ENCODE results near the gene INPP5K.
A peak's percentile ranks its signal among the peaks of the same experiment; 100 is the strongest.

The INPP5K gene

DNA sequence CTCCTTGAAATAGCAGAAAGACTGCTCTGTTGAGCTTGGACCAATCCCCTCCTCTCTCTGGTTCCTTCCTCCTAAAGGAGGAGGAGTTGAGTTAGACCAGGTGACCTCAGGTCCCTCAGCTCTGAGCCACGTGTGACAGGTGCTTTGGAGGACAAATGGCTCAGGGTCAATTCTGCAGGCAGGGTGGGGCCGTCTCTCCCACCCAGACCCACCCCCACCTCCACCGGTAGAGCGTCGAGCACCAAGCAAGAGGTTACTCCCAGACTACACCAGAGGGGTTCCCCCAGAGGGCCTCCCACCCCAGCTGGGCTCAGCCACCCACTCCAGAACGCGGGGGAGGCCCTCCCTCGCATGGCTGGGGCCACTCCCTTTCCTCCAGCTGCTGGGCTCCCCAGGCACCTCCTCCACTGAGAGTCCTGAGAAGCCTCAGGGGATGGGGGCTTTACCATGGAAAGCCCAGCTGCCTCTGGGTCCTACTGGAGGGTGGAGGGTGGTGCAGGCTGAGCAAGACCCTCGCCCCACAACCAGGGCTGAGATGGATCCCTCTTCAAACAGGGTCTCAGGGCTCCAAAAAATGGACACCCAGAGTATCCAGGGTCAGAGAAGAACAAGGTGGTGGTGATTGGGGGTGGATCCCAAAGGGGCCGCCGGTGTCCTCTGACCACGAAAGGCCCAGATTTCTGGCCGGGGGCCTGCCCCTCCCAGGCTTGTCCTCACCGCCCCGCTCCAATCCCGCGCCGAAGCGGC lies 31.6 kb downstream of the INPP5K start (continued):
- TF ChIP-seq GLIS2 (tag by site-specific recombination; IDR thresholded peaks at IDR 0.05) = peak; percentile 75
- peak; percentile 92 for TF ChIP-seq ZFHX2 (tag by site-specific recombination; conservative IDR thresholded peaks at IDR 0.05)
- TF ChIP-seq, protein P1, sequence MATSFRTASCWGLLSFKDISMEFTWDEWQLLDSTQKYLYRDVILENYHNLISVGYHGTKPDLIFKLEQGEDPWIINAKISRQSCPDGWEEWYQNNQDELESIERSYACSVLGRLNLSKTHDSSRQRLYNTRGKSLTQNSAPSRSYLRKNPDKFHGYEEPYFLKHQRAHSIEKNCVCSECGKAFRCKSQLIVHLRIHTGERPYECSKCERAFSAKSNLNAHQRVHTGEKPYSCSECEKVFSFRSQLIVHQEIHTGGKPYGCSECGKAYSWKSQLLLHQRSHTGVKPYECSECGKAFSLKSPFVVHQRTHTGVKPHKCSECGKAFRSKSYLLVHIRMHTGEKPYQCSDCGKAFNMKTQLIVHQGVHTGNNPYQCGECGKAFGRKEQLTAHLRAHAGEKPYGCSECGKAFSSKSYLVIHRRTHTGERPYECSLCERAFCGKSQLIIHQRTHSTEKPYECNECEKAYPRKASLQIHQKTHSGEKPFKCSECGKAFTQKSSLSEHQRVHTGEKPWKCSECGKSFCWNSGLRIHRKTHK (tag by site-specific recombination; IDR thresholded peaks at IDR 0.05) = no peak
- TF ChIP-seq ZSCAN16 (tag by site-specific recombination; IDR thresholded peaks at IDR 0.05) = no peak
- TF ChIP-seq, protein P2, sequence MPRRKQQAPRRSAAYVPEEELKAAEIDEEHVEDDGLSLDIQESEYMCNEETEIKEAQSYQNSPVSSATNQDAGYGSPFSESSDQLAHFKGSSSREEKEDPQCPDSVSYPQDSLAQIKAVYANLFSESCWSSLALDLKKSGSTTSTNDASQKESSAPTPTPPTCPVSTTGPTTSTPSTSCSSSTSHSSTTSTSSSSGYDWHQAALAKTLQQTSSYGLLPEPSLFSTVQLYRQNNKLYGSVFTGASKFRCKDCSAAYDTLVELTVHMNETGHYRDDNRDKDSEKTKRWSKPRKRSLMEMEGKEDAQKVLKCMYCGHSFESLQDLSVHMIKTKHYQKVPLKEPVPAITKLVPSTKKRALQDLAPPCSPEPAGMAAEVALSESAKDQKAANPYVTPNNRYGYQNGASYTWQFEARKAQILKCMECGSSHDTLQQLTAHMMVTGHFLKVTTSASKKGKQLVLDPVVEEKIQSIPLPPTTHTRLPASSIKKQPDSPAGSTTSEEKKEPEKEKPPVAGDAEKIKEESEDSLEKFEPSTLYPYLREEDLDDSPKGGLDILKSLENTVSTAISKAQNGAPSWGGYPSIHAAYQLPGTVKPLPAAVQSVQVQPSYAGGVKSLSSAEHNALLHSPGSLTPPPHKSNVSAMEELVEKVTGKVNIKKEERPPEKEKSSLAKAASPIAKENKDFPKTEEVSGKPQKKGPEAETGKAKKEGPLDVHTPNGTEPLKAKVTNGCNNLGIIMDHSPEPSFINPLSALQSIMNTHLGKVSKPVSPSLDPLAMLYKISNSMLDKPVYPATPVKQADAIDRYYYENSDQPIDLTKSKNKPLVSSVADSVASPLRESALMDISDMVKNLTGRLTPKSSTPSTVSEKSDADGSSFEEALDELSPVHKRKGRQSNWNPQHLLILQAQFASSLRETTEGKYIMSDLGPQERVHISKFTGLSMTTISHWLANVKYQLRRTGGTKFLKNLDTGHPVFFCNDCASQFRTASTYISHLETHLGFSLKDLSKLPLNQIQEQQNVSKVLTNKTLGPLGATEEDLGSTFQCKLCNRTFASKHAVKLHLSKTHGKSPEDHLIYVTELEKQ (tag by site-specific recombination; IDR thresholded peaks at IDR 0.05; ENCODE audit: borderline replicate concordance) = no peak
- TF ChIP-seq, protein P3, sequence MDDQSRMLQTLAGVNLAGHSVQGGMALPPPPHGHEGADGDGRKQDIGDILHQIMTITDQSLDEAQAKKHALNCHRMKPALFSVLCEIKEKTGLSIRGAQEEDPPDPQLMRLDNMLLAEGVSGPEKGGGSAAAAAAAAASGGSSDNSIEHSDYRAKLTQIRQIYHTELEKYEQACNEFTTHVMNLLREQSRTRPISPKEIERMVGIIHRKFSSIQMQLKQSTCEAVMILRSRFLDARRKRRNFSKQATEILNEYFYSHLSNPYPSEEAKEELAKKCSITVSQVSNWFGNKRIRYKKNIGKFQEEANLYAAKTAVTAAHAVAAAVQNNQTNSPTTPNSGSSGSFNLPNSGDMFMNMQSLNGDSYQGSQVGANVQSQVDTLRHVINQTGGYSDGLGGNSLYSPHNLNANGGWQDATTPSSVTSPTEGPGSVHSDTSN (CRISPR knock-in tag; IDR thresholded peaks at IDR 0.05) = no peak
- TF ChIP-seq ZNF2 (tag by site-specific recombination; IDR thresholded peaks at IDR 0.05) = no peak
- TF ChIP-seq ZNF423 (tag by site-specific recombination; IDR thresholded peaks at IDR 0.05) = peak; percentile 18; the same call in 1 of the 2 replicates
- peak; percentile 41 for TF ChIP-seq SP3 (tag by site-specific recombination; IDR thresholded peaks at IDR 0.05)
- no peak for TF ChIP-seq ZNF366 (tag by site-specific recombination; conservative IDR thresholded peaks at IDR 0.05)
- no peak for TF ChIP-seq ZXDB (tag by site-specific recombination; IDR thresholded peaks at IDR 0.05)
- TF ChIP-seq REPIN1 (tag by site-specific recombination; IDR thresholded peaks at IDR 0.05; ENCODE audit: low read depth) = no peak
- no peak for TF ChIP-seq ZNF292 (tag by site-specific recombination; IDR thresholded peaks at IDR 0.05; ENCODE audit: borderline replicate concordance, low read depth)
- TF ChIP-seq, protein P4, sequence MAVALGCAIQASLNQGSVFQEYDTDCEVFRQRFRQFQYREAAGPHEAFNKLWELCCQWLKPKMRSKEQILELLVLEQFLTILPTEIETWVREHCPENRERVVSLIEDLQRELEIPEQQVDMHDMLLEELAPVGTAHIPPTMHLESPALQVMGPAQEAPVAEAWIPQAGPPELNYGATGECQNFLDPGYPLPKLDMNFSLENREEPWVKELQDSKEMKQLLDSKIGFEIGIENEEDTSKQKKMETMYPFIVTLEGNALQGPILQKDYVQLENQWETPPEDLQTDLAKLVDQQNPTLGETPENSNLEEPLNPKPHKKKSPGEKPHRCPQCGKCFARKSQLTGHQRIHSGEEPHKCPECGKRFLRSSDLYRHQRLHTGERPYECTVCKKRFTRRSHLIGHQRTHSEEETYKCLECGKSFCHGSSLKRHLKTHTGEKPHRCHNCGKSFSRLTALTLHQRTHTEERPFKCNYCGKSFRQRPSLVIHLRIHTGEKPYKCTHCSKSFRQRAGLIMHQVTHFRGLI (tag by site-specific recombination; IDR thresholded peaks at IDR 0.05) = 0 out of 2 replicates have a peak, but pooled peaks have one; percentile 19
- no peak for TF ChIP-seq ZNF350 (tag by site-specific recombination; IDR thresholded peaks at IDR 0.05)
- TF ChIP-seq ZNF548 (tag by site-specific recombination; IDR thresholded peaks at IDR 0.05) = no peak
- TF ChIP-seq, protein P5, sequence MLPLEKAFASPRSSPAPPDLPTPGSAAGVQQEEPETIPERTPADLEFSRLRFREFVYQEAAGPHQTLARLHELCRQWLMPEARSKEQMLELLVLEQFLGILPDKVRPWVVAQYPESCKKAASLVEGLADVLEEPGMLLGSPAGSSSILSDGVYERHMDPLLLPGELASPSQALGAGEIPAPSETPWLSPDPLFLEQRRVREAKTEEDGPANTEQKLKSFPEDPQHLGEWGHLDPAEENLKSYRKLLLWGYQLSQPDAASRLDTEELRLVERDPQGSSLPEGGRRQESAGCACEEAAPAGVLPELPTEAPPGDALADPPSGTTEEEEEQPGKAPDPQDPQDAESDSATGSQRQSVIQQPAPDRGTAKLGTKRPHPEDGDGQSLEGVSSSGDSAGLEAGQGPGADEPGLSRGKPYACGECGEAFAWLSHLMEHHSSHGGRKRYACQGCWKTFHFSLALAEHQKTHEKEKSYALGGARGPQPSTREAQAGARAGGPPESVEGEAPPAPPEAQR (tag by site-specific recombination; IDR thresholded peaks at IDR 0.05) = no peak
- TF ChIP-seq, protein P6, sequence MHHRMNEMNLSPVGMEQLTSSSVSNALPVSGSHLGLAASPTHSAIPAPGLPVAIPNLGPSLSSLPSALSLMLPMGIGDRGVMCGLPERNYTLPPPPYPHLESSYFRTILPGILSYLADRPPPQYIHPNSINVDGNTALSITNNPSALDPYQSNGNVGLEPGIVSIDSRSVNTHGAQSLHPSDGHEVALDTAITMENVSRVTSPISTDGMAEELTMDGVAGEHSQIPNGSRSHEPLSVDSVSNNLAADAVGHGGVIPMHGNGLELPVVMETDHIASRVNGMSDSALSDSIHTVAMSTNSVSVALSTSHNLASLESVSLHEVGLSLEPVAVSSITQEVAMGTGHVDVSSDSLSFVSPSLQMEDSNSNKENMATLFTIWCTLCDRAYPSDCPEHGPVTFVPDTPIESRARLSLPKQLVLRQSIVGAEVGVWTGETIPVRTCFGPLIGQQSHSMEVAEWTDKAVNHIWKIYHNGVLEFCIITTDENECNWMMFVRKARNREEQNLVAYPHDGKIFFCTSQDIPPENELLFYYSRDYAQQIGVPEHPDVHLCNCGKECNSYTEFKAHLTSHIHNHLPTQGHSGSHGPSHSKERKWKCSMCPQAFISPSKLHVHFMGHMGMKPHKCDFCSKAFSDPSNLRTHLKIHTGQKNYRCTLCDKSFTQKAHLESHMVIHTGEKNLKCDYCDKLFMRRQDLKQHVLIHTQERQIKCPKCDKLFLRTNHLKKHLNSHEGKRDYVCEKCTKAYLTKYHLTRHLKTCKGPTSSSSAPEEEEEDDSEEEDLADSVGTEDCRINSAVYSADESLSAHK (tag by site-specific recombination; IDR thresholded peaks at IDR 0.05) = no peak
- no peak for TF ChIP-seq ZNF157 (tag by site-specific recombination; IDR thresholded peaks at IDR 0.05)
- no peak for TF ChIP-seq ZNF248 (tag by site-specific recombination; IDR thresholded peaks at IDR 0.05)
- no peak for TF ChIP-seq ZNF670 (tag by site-specific recombination; IDR thresholded peaks at IDR 0.05; ENCODE audit: low read depth)
- TF ChIP-seq ZNF433 (tag by site-specific recombination; IDR thresholded peaks at IDR 0.05; ENCODE audit: low read depth) = no peak
- TF ChIP-seq ZNF174 (tag by site-specific recombination; IDR thresholded peaks at IDR 0.05) = no peak
- no peak; the same call in 1 of the 2 replicates for TF ChIP-seq SP2 (tag by site-specific recombination; IDR thresholded peaks at IDR 0.05)

Data from HEK293 (cell line).